ENCODE results near the gene LLGL1. TPM values are rescaled to one million over a fixed set of nuclear protein-coding genes. Genes with fewer than 3 reads are reported as not detected.

Gene LLGL1
- total RNA-seq, 1 donor from 2014 or later, result 61.2 TPM

GRCh38 chr17:18267366-18267765 is 41.9 kb downstream of the LLGL1 start:
- Mint-ChIP-seq H3K9me3 (no peaks in the 10 kb centered on the region), H3K4me3 (no peak overlapping the region), H3K27ac (peak overlapping the region; percentile 26), H3K4me1 (ENCODE audit: unreplicated experiment) (peaks cover 10% of the 10 kb centered on the region), H3K36me3 (no peaks in the 10 kb centered on the region), H3K27me3 (no peaks in the 10 kb centered on the region)
- DNase-seq (ENCODE audit: extremely low spot score, unreplicated experiment), result no peak
- no peak for TF ChIP-seq CTCF (conservative IDR thresholded peaks at IDR 0.05)

DNA sequence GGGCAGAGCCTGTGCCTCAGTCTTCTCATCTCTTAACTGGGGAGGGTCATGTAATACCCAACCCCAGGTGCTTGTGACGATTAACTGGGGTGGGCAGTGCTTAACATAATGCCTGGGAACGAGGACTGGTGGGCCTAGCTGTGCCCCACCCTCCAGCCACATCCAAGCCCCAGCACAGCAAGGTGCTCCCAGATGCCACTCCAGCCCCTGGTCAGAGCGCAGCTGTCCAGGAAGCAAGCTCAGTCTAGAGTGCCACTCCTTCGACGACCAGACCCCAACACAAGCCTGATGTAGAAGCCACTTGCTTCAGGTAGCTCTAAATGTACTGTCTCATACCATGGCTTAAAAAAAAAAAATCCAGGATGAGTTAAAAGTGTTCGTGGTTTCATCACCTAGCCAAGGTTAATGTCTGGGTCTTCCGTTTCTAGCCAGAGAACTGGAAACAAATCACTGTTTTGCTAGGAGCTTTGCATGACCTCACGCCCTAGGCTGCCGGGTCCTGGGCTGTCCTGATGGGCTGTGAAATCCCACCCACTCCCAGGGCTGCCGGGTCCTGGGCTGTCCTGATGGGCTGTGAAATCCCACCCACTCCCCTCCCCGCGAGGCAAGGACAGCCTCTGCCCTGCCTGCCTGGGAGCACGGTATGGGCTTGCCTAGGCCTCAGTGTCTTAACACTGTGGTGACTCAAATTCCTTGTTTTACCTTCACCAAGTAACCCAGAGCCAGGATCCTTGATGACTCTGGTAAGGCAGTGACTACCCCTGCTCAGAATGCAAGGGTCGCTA is 42.7 kb downstream of the LLGL1 start:
- Mint-ChIP-seq H3K36me3 (peaks cover 3% of the 10 kb centered on the region), H3K4me3 (no peak overlapping the region), H3K9me3 (no peaks in the 10 kb centered on the region), H3K4me1 (ENCODE audit: unreplicated experiment) (peaks cover 10% of the 10 kb centered on the region), H3K27me3 (no peaks in the 10 kb centered on the region), H3K27ac (peak overlapping the region; percentile 64)
- no peak for TF ChIP-seq CTCF (conservative IDR thresholded peaks at IDR 0.05)
- no peak for DNase-seq (ENCODE audit: extremely low spot score, unreplicated experiment)

- no peaks in the 10 kb centered on the region for H3K9me3 Mint-ChIP-seq
- TF ChIP-seq CTCF (conservative IDR thresholded peaks at IDR 0.05), result no peak
- H3K27ac Mint-ChIP-seq, result no peak overlapping the region
- DNase-seq (ENCODE audit: extremely low spot score, unreplicated experiment), result no peak
- H3K4me3 Mint-ChIP-seq, result no peak overlapping the region
- peaks cover 3% of the 10 kb centered on the region for H3K36me3 Mint-ChIP-seq
- H3K27me3 Mint-ChIP-seq, result no peaks in the 10 kb centered on the region
- H3K4me1 Mint-ChIP-seq (ENCODE audit: unreplicated experiment), result peaks cover 10% of the 10 kb centered on the region
These were observed 44.9 kb downstream of the LLGL1 start for GRCh38 chr17:18270046-18270931.

- TF ChIP-seq CTCF (conservative IDR thresholded peaks at IDR 0.05), result no peak
- no peaks in the 10 kb centered on the region for H3K4me1 Mint-ChIP-seq (ENCODE audit: unreplicated experiment)
- no peak for DNase-seq (ENCODE audit: extremely low spot score, unreplicated experiment)
- no peak overlapping the region for H3K27ac Mint-ChIP-seq
- no peak overlapping the region for H3K4me3 Mint-ChIP-seq
- H3K36me3 Mint-ChIP-seq, result peaks cover 6% of the 10 kb centered on the region
- H3K27me3 Mint-ChIP-seq, result no peaks in the 10 kb centered on the region
- no peaks in the 10 kb centered on the region for H3K9me3 Mint-ChIP-seq
These were observed 51.6 kb downstream of the LLGL1 start for GRCh38 chr17:18277076-18277475.

DNA sequence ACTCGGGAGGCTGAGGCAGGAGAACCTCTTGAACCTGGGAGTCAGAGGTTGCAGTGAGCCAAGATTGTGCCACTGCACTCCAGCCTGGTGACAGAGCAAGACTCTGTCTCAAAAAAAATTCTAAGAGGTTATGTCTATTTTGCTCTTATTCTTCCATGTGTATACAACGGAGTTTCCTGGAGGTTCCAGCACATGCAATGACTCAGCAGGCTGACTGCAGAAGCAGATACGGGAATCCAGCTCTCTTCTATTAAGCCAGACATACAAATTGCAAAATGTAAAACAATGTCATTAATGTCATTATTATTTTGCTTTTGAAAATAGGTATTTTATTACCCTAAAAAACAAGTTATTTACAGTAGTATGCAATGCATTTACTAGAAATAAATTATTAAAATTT is 53.4 kb downstream of the LLGL1 start:
- no peak overlapping the region for H3K4me3 Mint-ChIP-seq
- H3K9me3 Mint-ChIP-seq, result no peaks in the 10 kb centered on the region
- no peaks in the 10 kb centered on the region for H3K4me1 Mint-ChIP-seq (ENCODE audit: unreplicated experiment)
- no peak for DNase-seq (ENCODE audit: extremely low spot score, unreplicated experiment)
- H3K36me3 Mint-ChIP-seq, result peaks cover 5% of the 10 kb centered on the region
- H3K27me3 Mint-ChIP-seq, result no peaks in the 10 kb centered on the region
- no peak for TF ChIP-seq CTCF (conservative IDR thresholded peaks at IDR 0.05)
- no peak overlapping the region for H3K27ac Mint-ChIP-seq

Data from type B pancreatic cell (in vitro differentiated cells).